Right renal pelvis (tissue), 4 donors: ENCODE data around the gene IGFL4. TPM values are rescaled to one million over a fixed set of nuclear protein-coding genes. Genes with fewer than 3 reads are reported as not detected.

Source experiments
- DNase-seq, 4 donors: peaks; one replicate each; pipeline ENCODE4 v3.0.0-alpha.2; 2013; ENCODE audit warnings: low read depth in 4 of 4, low spot score in 3 of 4, missing footprints in 1 of 4
- polyA plus RNA-seq, 4 donors: library from polyadenylated mRNA; unstranded; fragments of 120-200 nt; gene quantifications; one replicate each; pipeline ENCODE4 v1.2.1, GENCODE V29; 2013; ENCODE audit not compliant: insufficient read length in 4 of 4

The IGFL4 gene
- polyA plus RNA-seq, 4 donors = 0.18 to 0.43 (median 0.30) TPM

GRCh38 chr19:45995715-45996385, 45.0 kb downstream of the IGFL4 start:
- DNase-seq = no peak

GRCh38 chr19:45994998-45995714, 45.6 kb downstream of the IGFL4 start, which contains the start of gene CCDC61:
TSS of gene CCDC61 (plus strand) at chr19:45995467. CDS start at chr19:46003019, 7,552 bp downstream.
- DNase-seq = peak; percentile 96 to 100 (median 100)

GRCh38 chr19:45994456-45994997, 46.3 kb downstream of the IGFL4 start:
- no peak for DNase-seq

- DNase-seq = no peak
Observed at GRCh38 chr19:45990113-45990728, 50.6 kb downstream of the IGFL4 start.

Other genes starting within 250 kb of the IGFL4 start
- 10 to 100 TPM; 28.0 to 40.3 (median 29.1) TPM for gene DMWD, start 248.2 kb downstream of the IGFL4 start, polyA plus RNA-seq
- under 1 TPM in 1 of 4 donors, not detected in 3; 0.05 TPM for gene RSPH6A, start 225.7 kb downstream of the IGFL4 start, polyA plus RNA-seq
- 10 to 100 TPM; 49.2 to 67.7 (median 58.9) TPM for gene SYMPK, start 177.9 kb downstream of the IGFL4 start, polyA plus RNA-seq
- under 1 TPM; 0.14 to 0.79 (median 0.43) TPM for gene FOXA3, start 176.7 kb downstream of the IGFL4 start, polyA plus RNA-seq
- 10 to 100 TPM; 18.1 to 31.1 (median 20.1) TPM for gene IRF2BP1, start 154.9 kb downstream of the IGFL4 start, polyA plus RNA-seq
- gene MYPOP, start 138.4 kb downstream of the IGFL4 start, polyA plus RNA-seq = 1 to 10 TPM; 4.6 to 6.3 (median 5.2) TPM
- under 1 TPM in 1 of 4 donors, not detected in 3; 0.08 TPM for gene NANOS2, start 126.2 kb downstream of the IGFL4 start, polyA plus RNA-seq
- 1 to 10 TPM; 4.3 to 5.3 (median 4.4) TPM for gene NOVA2, start 67.1 kb downstream of the IGFL4 start, polyA plus RNA-seq
- 10 to 100 TPM; 10.6 to 14.6 (median 11.1) TPM for gene CCDC61, start 45.5 kb downstream of the IGFL4 start, polyA plus RNA-seq
- gene PGLYRP1, start 17.9 kb downstream of the IGFL4 start, polyA plus RNA-seq = under 1 TPM; 0.22 to 0.76 (median 0.39) TPM
- not detected for gene IGFL3, start 83.7 kb upstream of the IGFL4 start, polyA plus RNA-seq
- gene IGFL2, start 107.2 kb upstream of the IGFL4 start, polyA plus RNA-seq = under 1 TPM in 1 of 4 donors, not detected in 3; 0.05 TPM
- gene IGFL1, start 188.7 kb upstream of the IGFL4 start, polyA plus RNA-seq = under 1 TPM in 1 of 4 donors, not detected in 3; 0.10 TPM